ENCODE measurements around the gene CLNK.

Gene CLNK

DNA sequence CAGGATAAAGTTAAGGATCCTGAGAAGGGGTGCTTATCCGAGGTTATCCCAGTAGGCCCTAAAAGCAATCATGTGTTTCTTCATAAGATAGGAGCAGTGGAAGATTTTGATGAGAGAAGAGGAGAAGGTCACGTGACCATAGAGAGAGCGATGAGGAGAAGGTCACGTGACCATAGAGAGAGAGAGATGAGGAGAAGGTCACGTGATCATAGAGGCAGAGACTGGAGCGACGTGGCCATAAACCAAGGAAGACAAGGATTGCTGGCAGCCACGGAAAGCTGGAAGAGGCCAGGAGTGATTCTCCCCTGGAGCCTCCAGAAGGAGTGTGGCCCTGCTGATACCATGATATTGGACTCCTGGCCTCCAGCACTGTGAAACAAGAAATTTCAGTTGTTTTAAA is 188.9 kb downstream of the CLNK start:
- no peak for DNase-seq (ENCODE audit: low read depth)

DNA sequence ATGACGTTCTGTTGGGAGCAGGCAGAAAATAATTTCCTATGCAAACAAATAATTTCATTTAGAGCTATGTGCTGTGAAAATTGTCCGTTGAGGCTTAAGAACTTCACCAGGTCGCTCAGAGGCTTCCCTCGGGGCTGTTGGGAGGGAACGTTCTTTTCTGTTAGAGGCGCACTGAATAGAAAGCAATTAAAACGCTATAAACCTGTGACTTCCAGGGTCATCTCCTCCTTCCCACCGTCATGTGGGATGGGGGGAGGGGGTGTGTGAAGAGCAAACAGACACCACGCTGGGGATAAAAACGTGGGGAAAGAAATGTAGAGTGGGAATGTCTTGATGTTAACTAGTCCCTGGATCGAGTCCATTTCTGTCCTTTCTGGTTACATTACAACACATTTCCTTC is 192.1 kb downstream of the CLNK start:
- TF ChIP-seq, protein P1, sequence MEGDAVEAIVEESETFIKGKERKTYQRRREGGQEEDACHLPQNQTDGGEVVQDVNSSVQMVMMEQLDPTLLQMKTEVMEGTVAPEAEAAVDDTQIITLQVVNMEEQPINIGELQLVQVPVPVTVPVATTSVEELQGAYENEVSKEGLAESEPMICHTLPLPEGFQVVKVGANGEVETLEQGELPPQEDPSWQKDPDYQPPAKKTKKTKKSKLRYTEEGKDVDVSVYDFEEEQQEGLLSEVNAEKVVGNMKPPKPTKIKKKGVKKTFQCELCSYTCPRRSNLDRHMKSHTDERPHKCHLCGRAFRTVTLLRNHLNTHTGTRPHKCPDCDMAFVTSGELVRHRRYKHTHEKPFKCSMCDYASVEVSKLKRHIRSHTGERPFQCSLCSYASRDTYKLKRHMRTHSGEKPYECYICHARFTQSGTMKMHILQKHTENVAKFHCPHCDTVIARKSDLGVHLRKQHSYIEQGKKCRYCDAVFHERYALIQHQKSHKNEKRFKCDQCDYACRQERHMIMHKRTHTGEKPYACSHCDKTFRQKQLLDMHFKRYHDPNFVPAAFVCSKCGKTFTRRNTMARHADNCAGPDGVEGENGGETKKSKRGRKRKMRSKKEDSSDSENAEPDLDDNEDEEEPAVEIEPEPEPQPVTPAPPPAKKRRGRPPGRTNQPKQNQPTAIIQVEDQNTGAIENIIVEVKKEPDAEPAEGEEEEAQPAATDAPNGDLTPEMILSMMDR (IDR thresholded peaks at IDR 0.05; ENCODE audit: insufficient read depth, low read depth, low read length, missing control alignments): no peak
- H3K4me3 ChIP-seq (ENCODE audit: low read length): no peak overlapping the region
- DNase-seq (ENCODE audit: low read depth): no peak

More for the DNA sequence above, 188.9 kb downstream of the CLNK start:
- TF ChIP-seq, protein P1 (IDR thresholded peaks at IDR 0.05; ENCODE audit: insufficient read depth, low read depth, low read length, missing control alignments): no peak
- H3K4me3 ChIP-seq (ENCODE audit: low read length): no peak overlapping the region

DNA sequence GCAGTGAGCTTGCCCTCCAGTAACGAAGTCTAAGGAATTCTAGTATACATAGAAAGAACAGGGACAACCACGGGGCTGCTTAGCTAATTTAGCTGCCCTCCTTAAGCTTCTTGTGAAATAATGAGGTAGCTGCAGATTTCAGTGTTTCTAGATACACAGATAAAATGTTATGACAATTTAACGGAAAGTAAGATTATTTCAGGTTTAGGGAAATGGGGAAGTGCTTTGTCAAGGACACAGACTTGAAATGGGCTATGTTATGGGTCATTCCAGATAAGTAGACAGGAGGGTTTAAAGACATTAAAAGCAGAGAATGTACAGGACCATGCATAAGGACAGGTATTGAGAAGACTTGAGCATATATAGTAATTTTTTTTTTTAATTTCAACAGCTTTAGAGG is 193.2 kb downstream of the CLNK start:
- DNase-seq (ENCODE audit: low read depth): no peak
- H3K4me3 ChIP-seq (ENCODE audit: low read length): no peak overlapping the region
- TF ChIP-seq, protein P1 (IDR thresholded peaks at IDR 0.05; ENCODE audit: insufficient read depth, low read depth, low read length, missing control alignments): no peak

DNA sequence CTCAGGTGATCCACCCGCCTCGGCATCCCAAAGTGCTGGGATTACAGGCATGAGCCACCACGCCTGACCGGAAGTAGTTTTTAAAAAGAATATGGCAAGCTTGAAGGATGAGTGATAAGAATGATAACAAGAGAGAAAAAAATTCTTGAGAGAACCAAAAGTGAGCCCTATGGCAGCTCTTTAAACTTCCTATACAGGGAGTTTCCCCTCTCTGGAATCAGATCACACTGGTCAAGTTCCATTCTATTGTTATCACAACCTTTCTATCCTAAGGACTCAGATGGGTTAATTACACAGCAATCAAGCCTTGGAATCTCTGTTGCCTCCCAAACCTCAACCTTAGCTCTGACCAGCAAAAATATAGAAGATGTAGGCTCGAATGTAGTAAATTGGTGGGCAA is 193.6 kb downstream of the CLNK start:
- no peak for DNase-seq (ENCODE audit: low read depth)
- no peak overlapping the region for H3K4me3 ChIP-seq (ENCODE audit: low read length)
- TF ChIP-seq, protein P1 (IDR thresholded peaks at IDR 0.05; ENCODE audit: insufficient read depth, low read depth, low read length, missing control alignments): no peak

DNA sequence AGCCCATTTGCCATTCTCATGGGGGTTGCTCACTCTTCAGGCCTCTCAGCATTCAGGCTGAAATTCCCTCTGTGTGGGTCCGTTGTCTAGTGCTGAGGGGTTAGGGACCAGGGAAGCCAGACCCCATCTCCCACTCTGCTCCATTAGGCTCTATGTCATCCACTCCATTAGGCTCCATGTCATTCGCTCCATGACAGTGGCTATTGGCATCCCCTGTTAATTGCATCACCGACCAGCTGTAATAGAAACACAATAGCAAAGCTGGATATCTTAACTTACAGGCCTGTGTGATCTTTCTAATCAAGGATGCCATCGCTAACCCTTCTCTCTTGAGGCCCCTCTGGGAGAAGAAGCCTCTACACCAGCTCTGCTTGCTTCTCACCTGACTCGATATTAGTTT is 201.7 kb downstream of the CLNK start:
- TF ChIP-seq, protein P1 (IDR thresholded peaks at IDR 0.05; ENCODE audit: insufficient read depth, low read depth, low read length, missing control alignments): no peak
- no peak overlapping the region for H3K4me3 ChIP-seq (ENCODE audit: low read length)
- DNase-seq (ENCODE audit: low read depth): no peak

DNA sequence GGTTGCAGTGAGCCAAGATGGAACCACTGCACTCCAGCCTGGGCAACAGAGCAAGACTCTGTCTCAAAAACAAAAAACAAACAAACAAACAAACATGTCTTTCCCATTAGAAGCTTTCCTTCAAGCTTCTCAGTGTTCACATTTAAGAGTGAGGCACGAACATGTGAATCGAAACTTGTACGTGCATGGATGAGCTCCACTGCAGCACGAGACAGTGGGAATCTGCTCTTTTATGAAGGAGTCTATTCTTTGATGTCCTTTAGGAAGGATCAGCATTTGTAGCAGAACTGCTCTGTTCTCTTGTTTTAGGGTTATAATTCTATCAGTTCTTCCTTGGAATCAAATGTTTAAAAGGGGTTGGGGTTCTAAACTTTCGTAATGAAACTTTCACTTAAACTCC is 204.0 kb downstream of the CLNK start:
- TF ChIP-seq, protein P1 (IDR thresholded peaks at IDR 0.05; ENCODE audit: insufficient read depth, low read depth, low read length, missing control alignments): no peak

DNA sequence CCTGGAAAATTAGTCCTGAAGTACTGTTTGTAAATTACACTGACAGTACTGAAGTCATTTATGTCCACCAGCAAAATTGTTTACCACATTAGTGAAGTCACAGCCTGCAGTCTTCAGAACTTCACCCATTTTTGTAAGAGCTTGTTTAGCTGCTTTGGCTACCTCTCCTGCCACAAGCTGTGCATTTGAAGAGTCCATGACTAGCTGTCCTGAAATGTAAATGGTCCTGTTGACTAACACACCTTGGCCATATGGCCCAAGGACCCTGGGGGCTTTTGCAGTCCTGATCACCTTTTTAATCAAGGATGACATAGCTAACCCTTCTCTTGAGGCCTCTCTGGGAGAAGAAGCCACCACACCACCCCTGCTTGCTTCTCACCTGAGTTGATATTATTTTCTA is 205.9 kb downstream of the CLNK start:
- TF ChIP-seq, protein P1 (IDR thresholded peaks at IDR 0.05; ENCODE audit: insufficient read depth, low read depth, low read length, missing control alignments): no peak
- no peak overlapping the region for H3K4me3 ChIP-seq (ENCODE audit: low read length)
- no peak for DNase-seq (ENCODE audit: low read depth)

More for the DNA sequence above, 204.0 kb downstream of the CLNK start:
- no peak for DNase-seq (ENCODE audit: low read depth)
- H3K4me3 ChIP-seq (ENCODE audit: low read length): no peak overlapping the region
